Endometrial microvascular endothelial cells (primary cell): Measurements from ENCODE around the gene LARGE1. TPM values are rescaled to one million over a fixed set of nuclear protein-coding genes. Genes with fewer than 3 reads are reported as not detected.
"Not testable (repeated sequence)": the region's sequence is repeated elsewhere in the genome, so short reads cannot be mapped to it uniquely, and the experiment has no call there.

ENCODE experiments used
- in situ Hi-C: cut with HindIII; loops from 2 replicates; pipeline ENCODE4 v1.10.0; 2017; ENCODE audit warnings: low sequenced_read_pairs, low pct_unique_long_range_greater_than_20kb; ENCODE audit errors: inconsistent ontology term
- total RNA-seq: library from RNA; depleted of rRNA; stranded (reverse); fragments of >200 nt; gene quantifications from one replicate; pipeline ENCODE4 v1.2.3, GENCODE V29; 2015; ENCODE audit errors: inconsistent ontology term

Gene LARGE1
- total RNA-seq, 1 donor from 2014 or later = 1.8 TPM

GRCh38 chr22:33865996-33866395 lies 54.3 kb downstream of the LARGE1 start:
- in situ Hi-C loops = no loop called here

GRCh38 chr22:33865248-33865647 lies 55.0 kb downstream of the LARGE1 start:
- in situ Hi-C loops = no loop called here

DNA sequence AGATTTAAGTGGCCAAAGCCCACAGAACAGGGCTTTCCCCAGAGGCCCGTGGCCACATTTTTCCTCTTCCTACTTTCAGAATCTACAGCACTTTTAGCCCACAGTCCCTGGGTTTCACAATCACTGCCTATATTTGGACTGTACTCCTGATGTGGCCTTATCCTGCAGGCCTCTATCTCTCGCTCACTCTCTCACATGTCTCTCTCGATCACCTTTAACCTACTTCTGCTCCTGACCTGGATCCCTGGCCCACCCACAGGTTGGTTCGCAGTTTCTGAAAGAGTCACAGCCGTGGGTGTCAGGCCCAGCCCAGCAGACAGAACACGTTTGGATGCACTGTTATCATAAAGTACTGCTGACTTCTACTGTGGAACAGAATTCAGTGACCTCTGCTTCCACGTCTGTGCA lies 55.5 kb downstream of the LARGE1 start:
- in situ Hi-C loops = no loop called here

- in situ Hi-C loops = no loop called here
Observed at GRCh38 chr22:33861216-33861875, 58.9 kb downstream of the LARGE1 start.

DNA sequence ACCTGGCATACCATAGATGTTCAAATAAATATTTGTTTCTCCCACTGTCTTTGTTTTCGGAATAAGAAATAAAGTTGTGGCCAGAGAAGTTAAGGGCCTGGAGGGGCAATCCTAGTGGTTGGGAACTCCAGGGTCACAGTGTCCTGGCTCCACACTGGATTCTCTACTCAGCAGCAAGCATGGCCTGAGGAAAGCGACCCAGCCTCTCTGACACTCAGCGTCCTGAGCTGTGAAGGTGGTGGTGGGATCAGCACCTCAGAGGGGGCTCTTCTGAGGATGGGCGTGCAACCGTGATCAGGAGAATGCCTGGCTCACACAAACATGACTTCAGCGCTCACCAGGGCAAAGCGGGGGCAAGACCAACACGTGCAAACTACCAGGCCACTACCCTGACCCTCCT lies 59.9 kb downstream of the LARGE1 start:
- in situ Hi-C loops = no loop called here

GRCh38 chr22:33859311-33859710 lies 61.0 kb downstream of the LARGE1 start:
- in situ Hi-C loops = no loop called here

DNA sequence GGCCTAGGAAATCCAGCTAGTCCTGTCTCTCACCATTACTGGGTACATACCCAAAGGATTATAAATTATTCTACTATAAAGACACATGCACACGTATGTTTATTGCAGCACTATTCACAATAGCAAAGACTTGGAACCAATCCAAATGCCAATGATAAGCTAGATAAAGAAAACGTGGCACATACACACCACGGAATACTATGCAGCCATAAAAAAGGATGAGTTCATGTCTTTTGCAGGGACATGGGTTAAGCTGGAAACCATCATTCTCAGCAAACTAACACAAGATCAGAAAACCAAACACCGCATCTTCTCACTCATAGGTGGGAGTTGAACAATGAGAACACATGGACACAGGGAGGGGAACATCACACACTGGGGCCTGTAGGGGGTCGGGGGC lies 61.6 kb downstream of the LARGE1 start:
- in situ Hi-C loops = not testable (repeated sequence)

DNA sequence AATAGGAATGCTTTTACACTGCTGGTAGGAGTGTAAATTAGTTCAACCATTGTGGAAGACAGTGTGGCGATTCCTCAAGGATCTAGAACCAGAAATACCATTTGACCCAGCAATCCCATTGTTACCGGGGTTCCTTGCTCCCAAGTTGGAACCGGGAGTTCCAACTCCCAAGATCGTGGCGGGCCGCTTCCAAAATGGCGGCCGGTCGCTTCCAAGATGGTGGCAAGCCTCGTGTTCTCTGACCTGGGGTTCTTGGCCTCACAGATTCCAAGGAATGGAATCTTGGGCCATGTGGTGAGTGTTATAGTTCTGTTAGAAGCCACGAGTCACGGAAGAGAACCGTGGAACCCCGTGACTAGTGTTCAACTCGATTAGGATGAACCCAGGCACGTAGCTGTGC lies 62.5 kb downstream of the LARGE1 start:
- in situ Hi-C loops = not testable (repeated sequence)

DNA sequence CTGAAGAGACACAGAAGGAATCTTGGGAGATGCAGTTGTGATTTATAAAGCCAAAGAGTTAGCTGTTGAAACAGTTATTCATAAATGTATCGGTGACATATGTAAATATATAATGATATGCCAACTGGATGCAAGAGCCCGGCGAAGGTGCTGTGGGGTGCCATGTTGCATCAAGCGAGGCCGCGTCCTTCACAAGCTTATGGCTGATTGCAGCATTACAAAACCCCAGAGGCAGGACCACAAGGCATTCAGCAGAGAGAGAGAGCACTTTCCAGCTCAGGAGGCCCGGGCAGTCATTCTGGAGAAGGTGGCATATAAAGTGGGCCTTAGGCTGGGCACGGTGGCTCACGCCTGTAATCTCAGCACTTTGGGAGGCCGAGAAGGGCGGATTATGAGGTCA lies 65.6 kb downstream of the LARGE1 start:
- in situ Hi-C loops = no loop called here

DNA sequence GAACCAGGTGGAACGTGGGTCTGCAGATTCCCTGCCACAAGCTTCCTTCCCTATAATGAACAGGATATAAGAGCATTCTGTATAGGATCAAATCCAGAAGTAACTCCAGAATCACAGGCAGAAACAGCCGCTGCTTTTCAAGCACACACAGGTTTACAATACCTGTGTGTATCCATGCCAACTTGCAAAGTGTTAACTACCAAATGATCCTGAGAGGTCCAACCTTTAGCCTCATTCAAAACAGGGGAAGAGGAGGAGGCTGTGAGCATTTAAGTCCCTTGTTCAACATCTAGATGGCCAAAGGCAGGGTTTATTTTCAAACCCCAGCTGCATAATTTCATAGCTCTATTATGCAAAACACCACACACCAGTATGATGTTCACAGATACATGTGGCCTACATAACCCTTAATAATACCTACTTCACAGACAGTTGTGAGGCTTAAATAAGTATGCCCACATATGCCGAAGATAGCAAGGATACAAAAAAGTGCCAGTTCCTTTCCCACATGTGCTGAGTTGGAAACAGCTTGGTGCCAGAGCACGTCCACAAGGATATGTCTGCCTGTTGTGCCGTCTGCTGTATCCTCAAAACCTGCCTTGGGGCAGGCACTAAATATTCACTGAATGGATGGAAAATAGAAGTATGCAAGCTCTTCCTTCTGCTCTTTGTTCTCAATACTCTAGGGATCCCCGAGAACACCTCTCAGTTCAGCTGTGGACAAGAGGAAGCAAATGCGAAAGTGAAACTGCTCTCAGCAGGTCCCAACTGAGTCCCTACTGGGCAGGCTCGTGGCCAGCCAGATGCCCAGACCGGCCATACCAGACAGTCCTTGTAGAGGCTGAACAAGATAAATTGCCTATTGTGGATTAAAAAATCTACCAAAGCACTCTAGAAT lies 66.8 kb downstream of the LARGE1 start:
- in situ Hi-C loops = no loop called here

GRCh38 chr22:33851821-33852384 lies 68.4 kb downstream of the LARGE1 start:
- in situ Hi-C loops = no loop called here

- in situ Hi-C loops = no loop called here
Observed at GRCh38 chr22:33851240-33851639, 69.0 kb downstream of the LARGE1 start.

DNA sequence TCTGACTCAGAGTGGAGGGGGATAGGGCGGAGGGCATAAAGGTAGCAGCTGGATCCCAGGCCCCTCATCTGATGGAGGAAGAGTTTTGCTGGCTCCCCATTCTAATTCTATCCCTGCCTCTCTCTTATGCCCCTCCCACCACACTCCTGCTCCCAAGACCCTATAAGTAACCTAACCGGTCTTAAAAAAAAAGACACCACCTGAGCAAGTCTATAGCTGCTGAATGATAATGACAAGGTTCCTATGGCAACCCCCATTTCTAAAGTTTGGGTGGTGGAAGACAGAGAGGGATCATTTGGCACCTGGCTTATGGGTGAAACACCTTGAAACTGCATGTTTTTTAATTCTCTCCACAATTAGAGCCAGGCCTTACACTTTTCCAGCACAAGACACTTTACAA lies 69.6 kb downstream of the LARGE1 start:
- in situ Hi-C loops = no loop called here

DNA sequence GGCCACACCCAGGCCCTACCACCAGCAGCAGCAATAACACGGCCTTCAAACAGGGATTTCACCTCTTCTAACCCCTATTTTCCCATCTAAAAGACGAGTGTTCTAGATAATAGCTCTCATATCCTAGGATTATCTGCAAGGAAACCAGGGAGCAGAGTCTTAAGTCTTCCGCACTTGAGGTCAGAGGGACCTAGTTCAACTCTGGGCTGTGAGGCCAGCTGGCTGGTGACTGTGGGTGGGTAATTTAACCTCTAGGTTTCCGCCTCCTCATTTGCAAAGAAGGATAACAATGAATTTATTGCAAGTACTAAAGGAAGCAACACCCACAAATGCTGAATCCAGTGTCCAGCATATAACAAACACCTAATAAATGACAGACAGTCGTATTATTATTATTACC lies 70.1 kb downstream of the LARGE1 start:
- in situ Hi-C loops = no loop called here

DNA sequence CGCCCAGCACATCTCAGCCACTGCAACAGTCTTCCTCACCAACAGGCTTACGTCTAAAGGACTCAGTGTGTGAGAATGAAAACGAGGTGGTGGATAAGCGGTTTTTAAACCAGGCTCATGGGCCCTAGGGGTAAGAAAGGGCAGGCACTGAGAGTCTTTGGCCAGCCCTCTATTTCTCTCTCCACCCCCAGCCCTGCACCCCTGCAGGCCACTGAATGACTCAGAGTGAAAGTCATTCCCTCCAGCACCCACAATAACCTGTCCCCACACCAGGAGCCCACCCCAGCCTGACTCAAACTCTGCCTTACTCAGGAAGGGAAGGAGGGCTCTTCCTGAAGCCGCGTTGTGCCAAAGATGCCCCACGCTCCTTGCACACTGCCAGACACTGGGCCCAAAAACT lies 72.0 kb downstream of the LARGE1 start:
- in situ Hi-C loops = no loop called here

DNA sequence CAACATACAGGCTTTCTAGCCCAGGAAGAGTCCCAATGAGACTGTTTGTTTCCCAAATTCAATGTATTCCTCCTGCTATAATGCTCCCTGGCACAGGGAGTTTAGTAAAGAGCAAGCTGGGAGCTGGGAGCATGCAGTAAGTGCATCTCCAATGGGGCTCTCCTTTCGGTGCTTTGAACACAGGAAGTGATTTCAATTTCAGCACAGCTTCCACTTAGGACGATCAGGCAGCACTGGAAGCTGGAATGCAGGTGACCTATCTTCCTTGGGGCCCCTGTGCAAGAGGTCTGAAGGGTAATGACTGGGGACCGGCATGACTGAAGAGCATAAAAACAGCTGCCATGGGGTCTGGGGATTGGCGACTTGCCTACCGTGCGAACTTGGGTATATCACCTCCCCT lies 76.0 kb downstream of the LARGE1 start:
- in situ Hi-C loops = no loop called here

- in situ Hi-C loops = no loop called here
Observed at GRCh38 chr22:33842421-33843094, 77.7 kb downstream of the LARGE1 start.

DNA sequence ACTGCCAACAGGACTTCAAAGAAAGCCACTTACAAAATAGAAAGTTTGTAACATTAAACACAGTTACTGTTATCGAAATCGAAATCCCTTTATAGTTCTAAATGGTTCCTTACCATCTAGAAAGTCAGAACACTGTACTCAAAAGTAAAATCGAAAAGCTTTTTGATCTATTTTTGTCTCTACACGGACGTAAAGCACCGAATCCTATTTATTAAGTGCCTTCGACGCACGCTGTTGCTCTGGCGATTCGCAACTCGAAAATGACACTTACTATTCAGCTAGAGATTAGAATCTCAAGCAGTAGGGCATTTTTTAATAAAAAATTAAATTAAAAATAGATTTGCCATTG lies 78.3 kb downstream of the LARGE1 start:
- in situ Hi-C loops = no loop called here

DNA sequence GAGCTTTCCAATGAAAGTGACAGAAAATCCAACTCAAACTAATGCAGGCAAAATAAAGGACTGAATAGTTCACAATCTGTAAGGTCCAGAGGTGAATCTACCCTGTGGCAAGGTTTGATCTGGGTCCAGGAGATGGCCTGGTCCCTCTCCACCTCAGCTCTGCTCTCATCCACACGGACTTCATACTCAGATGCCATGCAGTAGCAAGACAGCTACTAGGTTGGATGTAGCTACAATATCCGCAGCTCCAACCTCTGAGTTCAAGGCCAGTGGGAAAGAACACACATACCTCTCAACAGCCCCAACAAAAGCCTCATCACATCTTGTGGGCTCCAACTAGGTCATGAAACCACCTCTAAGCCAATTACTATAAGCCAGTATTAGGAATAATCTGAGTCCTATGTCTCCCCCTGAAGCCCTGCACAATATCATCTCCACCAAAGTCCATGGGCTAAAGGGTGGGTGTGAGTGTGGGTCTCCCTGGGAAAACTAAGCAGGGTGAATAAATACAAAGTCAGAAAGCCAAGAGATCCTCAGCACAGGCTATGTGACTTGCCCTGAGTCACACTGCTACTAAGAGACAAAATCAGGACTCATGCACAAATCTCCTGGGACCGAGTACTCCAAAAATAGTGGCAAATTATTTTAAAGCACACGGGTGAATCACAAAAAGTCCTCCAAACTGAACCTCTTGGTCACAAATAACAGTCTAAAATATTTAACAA lies 78.8 kb downstream of the LARGE1 start:
- in situ Hi-C loops = no loop called here
